Keratinocyte (primary cell): ENCODE measurements around the gene FAM110D. TPM values are rescaled to one million over a fixed set of nuclear protein-coding genes. Genes with fewer than 3 reads are reported as not detected.

Source experiments
- DNase-seq: peaks from one replicate; pipeline ENCODE4 v3.0.0-alpha.2; 2011; ENCODE audit warnings: low read depth, missing footprints, low spot score
- FAIRE-seq: peaks from 2 replicates; lab custom pipeline; 2011; peaks lifted over from hg19 to GRCh38; lab: Jason Lieb, UNC
- H2AFZ ChIP-seq: 2 replicates; pipeline ENCODE4 v1.6.0; 2012; ENCODE audit warnings: low read length, control low read depth, inconsistent platforms; ENCODE audit not compliant: control insufficient read depth
- H3K27ac ChIP-seq: 2 replicates; pipeline ENCODE4 v1.5.1; 2011; ENCODE audit warnings: low read length; ENCODE audit not compliant: control insufficient read depth, insufficient read depth
- H3K27me3 ChIP-seq: 3 replicates; pipeline ENCODE4 v1.6.0; 2011; ENCODE audit warnings: low read length; ENCODE audit not compliant: control insufficient read depth, insufficient read depth; ENCODE audit errors: extremely low read depth
- H3K36me3 ChIP-seq, 2 experiments: 2 replicates in 1 of 2; 3 replicates in 1 of 2; pipeline ENCODE4 v1.5.1; 2011; ENCODE audit warnings: low read length in 2 of 2, mild to moderate bottlenecking in 1 of 2; ENCODE audit not compliant: control insufficient read depth in 2 of 2, insufficient read depth in 2 of 2; ENCODE audit errors: extremely low read depth in 1 of 2
- H3K4me1 ChIP-seq: 3 replicates; pipeline ENCODE4 v1.5.1; 2011; ENCODE audit warnings: low read length; ENCODE audit not compliant: control insufficient read depth, insufficient read depth; ENCODE audit errors: extremely low read depth
- H3K4me2 ChIP-seq: 3 replicates; pipeline ENCODE4 v1.6.0; 2011; ENCODE audit warnings: low read depth, low read length; ENCODE audit not compliant: control insufficient read depth, insufficient read depth; ENCODE audit errors: extremely low read depth
- H3K4me3 ChIP-seq, 3 experiments: fragments of 200-600 bp in 1 of 3; sonication (generic) in 1 of 3; 2 replicates in 2 of 3; 3 replicates in 1 of 3; pipeline ENCODE4 v1.5.1; 2011 to 2016; ENCODE audit warnings: low read length in 3 of 3, mild to moderate bottlenecking in 3 of 3, control low read depth in 2 of 3, inconsistent platforms in 1 of 3, low read depth in 1 of 3, mixed read lengths in 1 of 3, mixed run types in 1 of 3, moderate library complexity in 1 of 3; ENCODE audit not compliant: control insufficient read depth in 2 of 3, insufficient read depth in 2 of 3; ENCODE audit errors: extremely low read depth in 1 of 3
- H3K79me2 ChIP-seq: 2 replicates; pipeline ENCODE4 v1.6.0; 2012; ENCODE audit warnings: low read length; ENCODE audit not compliant: control insufficient read depth, insufficient read depth
- H3K9ac ChIP-seq: 3 replicates; pipeline ENCODE4 v1.6.0; 2011; ENCODE audit warnings: low read length; ENCODE audit not compliant: control insufficient read depth, insufficient read depth; ENCODE audit errors: extremely low read depth
- H3K9me1 ChIP-seq: 3 replicates; pipeline ENCODE4 v1.6.0; 2011; ENCODE audit warnings: low read length; ENCODE audit not compliant: control insufficient read depth, insufficient read depth; ENCODE audit errors: extremely low read depth
- H3K9me3 ChIP-seq: 2 replicates; pipeline ENCODE4 v1.5.1; 2012; ENCODE audit warnings: low read depth, low read length; ENCODE audit not compliant: control insufficient read depth
- H4K20me1 ChIP-seq: 3 replicates; pipeline ENCODE4 v1.6.0; 2011; ENCODE audit warnings: low read length; ENCODE audit not compliant: control insufficient read depth, insufficient read depth; ENCODE audit errors: extremely low read depth
- CTCF ChIP-seq, 3 experiments: IDR thresholded peaks in 1 of 3; conservative IDR thresholded peaks in 1 of 3; optimal IDR thresholded peaks in 1 of 3; 2 replicates in 2 of 3; 3 replicates in 1 of 3; pipeline versions ENCODE3 to v1.5.1; 2011; ENCODE audit warnings: low read length in 3 of 3, mild to moderate bottlenecking in 3 of 3, moderate library complexity in 2 of 3, control low read depth in 1 of 3, inconsistent platforms in 1 of 3; ENCODE audit not compliant: insufficient read depth in 2 of 3; ENCODE audit errors: extremely low read depth in 1 of 3
- EZH2 ChIP-seq: IDR thresholded peaks from one replicate; pipeline ENCODE4 v1.6.1; 2012; ENCODE audit warnings: inconsistent platforms, mild to moderate bottlenecking, low read length, moderate library complexity
- dilution Hi-C: fragments of 300-500 bp; cut with MboI; formaldehyde crosslinking; loops from one replicate; pipeline ENCODE4 v1.7.0; 2020; ENCODE audit warnings: low sequenced_read_pairs; ENCODE audit not compliant: extremely low pct_ligation_motif_present
- polyA plus RNA-seq, 5 experiments: library from polyadenylated mRNA; depleted of rRNA in 3 of 5; stranded (reverse) in 3 of 5; stranded (forward) in 1 of 5; unstranded in 1 of 5; fragments of >200 nt; gene quantifications; 1 replicate in 1 of 5; 2 replicates in 3 of 5; 3 replicates in 1 of 5; pipeline versions ENCODE4 v1.2.1 to v1.2.3, GENCODE V29; 2011 to 2012; ENCODE audit warnings: missing spikeins in 2 of 5, low read depth in 1 of 5, low replicate concordance in 1 of 5

The FAM110D gene
- polyA plus RNA-seq, 1 donor (not counting 4 experiments of a cell fraction or from before 2014, with no cell fraction given) = not detected

GRCh38 chr1:26188477-26188876 is 29.6 kb downstream of the FAM110D start:
- Histone ChIP-seq H3K79me2 (no peaks in the 10 kb centered on the region), H3K9me3 (no peaks in the 10 kb centered on the region), H3K4me3 (no peak overlapping the region), H3K4me2 (no peak overlapping the region), H3K27me3 (no peaks in the 10 kb centered on the region), H3K27ac (no peak overlapping the region), H3K9ac (no peak overlapping the region), H2AFZ (no peak overlapping the region), H3K9me1 (no peaks in the 10 kb centered on the region), H3K4me1 (no peaks in the 10 kb centered on the region), H3K36me3 (peaks cover 24 to 33% of the 10 kb centered on the region in 2 experiments), H4K20me1 (no peaks in the 10 kb centered on the region)
- DNase-seq = no peak
- FAIRE-seq = no peak
- dilution Hi-C loops = no loop called here
- TF ChIP-seq CTCF (optimal IDR thresholded peaks at IDR 0.05 in 1 of 3, IDR thresholded peaks at IDR 0.05 in 1 of 3, conservative IDR thresholded peaks at IDR 0.05 in 1 of 3; ENCODE audit: extremely low read depth in 1 of 3, insufficient read depth in 2 of 3, low read length in 3 of 3) (no peak), EZH2 (no peak)

GRCh38 chr1:26189331-26189730 is 30.5 kb downstream of the FAM110D start:
- Histone ChIP-seq H3K9ac (no peak overlapping the region), H3K79me2 (no peaks in the 10 kb centered on the region), H3K27ac (no peak overlapping the region), H3K4me1 (no peaks in the 10 kb centered on the region), H4K20me1 (no peaks in the 10 kb centered on the region), H3K36me3 (peaks cover 23 to 28% of the 10 kb centered on the region in 2 experiments), H3K27me3 (no peaks in the 10 kb centered on the region), H3K9me1 (no peaks in the 10 kb centered on the region), H3K4me2 (no peak overlapping the region), H3K4me3 (no peak overlapping the region), H2AFZ (no peak overlapping the region), H3K9me3 (no peaks in the 10 kb centered on the region)
- dilution Hi-C loops = no loop called here
- FAIRE-seq = no peak
- TF ChIP-seq EZH2 (no peak), CTCF (optimal IDR thresholded peaks at IDR 0.05 in 1 of 3, IDR thresholded peaks at IDR 0.05 in 1 of 3, conservative IDR thresholded peaks at IDR 0.05 in 1 of 3; ENCODE audit: extremely low read depth in 1 of 3, insufficient read depth in 2 of 3, low read length in 3 of 3) (no peak)
- DNase-seq = no peak
